Vagina (tissue), 2 donors: ENCODE results near the gene ASMT. TPM values are rescaled to one million over a fixed set of nuclear protein-coding genes. Genes with fewer than 3 reads are reported as not detected.

ENCODE experiments used
- DNase-seq, 2 donors: peaks; one replicate each; pipeline ENCODE4 v3.0.0-alpha.2; 2017; ENCODE audit errors: extremely low spot score in 2 of 2
- H3K27ac ChIP-seq: fragments of 200-600 bp; sonication (generic); one replicate; pipeline ENCODE4 v1.5.1; 2019
- H3K27me3 ChIP-seq: fragments of 200-600 bp; sonication (generic); one replicate; pipeline ENCODE4 v1.5.1; 2019
- H3K36me3 ChIP-seq, 2 donors: fragments of 200-600 bp; sonication (generic); one replicate each; pipeline ENCODE4 v1.5.1; 2017 to 2019
- H3K4me1 ChIP-seq: fragments of 200-600 bp; sonication (generic); one replicate; pipeline ENCODE4 v1.5.1; 2019
- H3K4me3 ChIP-seq, 2 donors: fragments of 200-600 bp; sonication (generic); 1 replicate in 1 of 2; 2 replicates in 1 of 2; pipeline ENCODE4 v1.5.1; 2016 to 2019
- H3K9me3 ChIP-seq: fragments of 200-600 bp; sonication (generic); one replicate; pipeline ENCODE4 v1.5.1; 2019
- POLR2A ChIP-seq, 2 donors: fragments of 450-650 bp; IDR thresholded peaks; one replicate each; pipeline ENCODE4 v1.6.1; 2017; ENCODE audit warnings: antibody characterized with exemption in 2 of 2, mild to moderate bottlenecking in 2 of 2, moderate library complexity in 2 of 2
- POLR2AphosphoS5 ChIP-seq, 2 donors: sonication (generic); formaldehyde crosslinking; IDR thresholded peaks; one replicate each; pipeline ENCODE4 v1.9.0; 2017; ENCODE audit warnings: antibody characterized with exemption in 2 of 2, mild to moderate bottlenecking in 2 of 2, low read depth in 1 of 2; ENCODE audit not compliant: insufficient read depth in 1 of 2
- intact Hi-C: fragments of 100-400 bp; cut with DNase I; formaldehyde crosslinking; loops from one replicate; pipeline ENCODE4 v1.15.1; 2023
- total RNA-seq: library from RNA; depleted of rRNA; stranded (reverse); fragments of >200 nt; gene quantifications from one replicate; pipeline ENCODE4 v1.2.3, GENCODE V29; 2016
- TF ChIP-seq, protein P1 (sequence below), 3 experiments: fragments of 450-650 bp in 2 of 3; fragments of 200-600 bp in 1 of 3; sonication (generic) in 1 of 3; IDR thresholded peaks; one replicate each; pipeline ENCODE4 v1.5.1; 2017 to 2019; ENCODE audit warnings: antibody characterized with exemption in 3 of 3, mild to moderate bottlenecking in 2 of 3, moderate library complexity in 2 of 3

ASMT gene
- total RNA-seq, 1 donor from 2014 or later = not detected

DNA sequence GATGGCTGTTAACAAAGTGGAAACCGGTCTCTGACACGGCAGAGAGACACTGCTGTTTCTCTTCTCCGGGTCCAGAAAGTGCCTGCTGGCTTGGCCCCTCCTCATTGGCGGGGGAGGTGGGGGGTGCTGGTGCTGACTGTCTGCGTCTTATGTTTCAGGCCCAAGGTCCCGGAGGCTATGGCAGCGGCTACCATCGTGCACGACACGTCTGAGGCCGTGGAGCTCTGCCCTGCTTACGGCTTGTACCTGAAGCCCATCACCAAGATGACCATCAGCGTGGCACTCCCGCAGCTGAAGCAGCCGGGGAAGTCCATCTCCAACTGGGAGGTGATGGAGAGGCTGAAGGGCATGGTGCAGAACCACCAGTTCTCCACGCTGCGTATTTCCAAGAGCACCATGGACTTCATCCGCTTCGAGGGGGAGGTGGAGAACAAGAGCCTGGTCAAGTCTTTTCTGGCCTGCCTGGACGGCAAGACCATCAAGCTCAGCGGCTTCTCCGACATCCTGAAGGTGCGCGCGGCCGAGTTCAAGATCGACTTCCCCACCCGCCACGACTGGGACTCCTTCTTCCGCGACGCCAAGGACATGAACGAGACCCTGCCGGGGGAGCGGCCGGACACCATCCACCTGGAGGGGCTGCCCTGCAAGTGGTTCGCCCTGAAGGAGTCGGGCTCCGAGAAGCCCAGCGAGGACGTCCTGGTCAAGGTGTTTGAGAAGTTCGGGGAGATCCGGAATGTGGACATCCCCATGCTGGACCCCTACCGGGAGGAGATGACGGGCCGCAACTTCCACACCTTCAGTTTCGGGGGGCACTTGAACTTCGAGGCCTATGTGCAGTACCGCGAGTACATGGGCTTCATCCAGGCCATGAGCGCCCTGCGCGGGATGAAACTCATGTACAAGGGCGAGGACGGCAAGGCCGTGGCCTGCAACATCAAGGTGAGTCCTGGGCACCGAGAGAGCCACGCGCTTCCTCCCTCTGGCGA lies 21.3 kb upstream of the ASMT start:
- no peaks in the 10 kb centered on the region for H3K27me3 ChIP-seq
- peak overlapping the region; percentile 85 to 94 for H3K4me3 ChIP-seq
- H3K36me3 ChIP-seq = peaks cover 6 to 49% of the 10 kb centered on the region in 2 donors
- intact Hi-C loops = loop anchor here (5.0 to 10.0 kb wide), 2 partner anchors 139 to 201 kb away; partner anchors contain the start of genes ASMTL and SLC25A6
- TF ChIP-seq POLR2A (IDR thresholded peaks at IDR 0.05) (no peak), POLR2AphosphoS5 (IDR thresholded peaks at IDR 0.05; ENCODE audit: insufficient read depth in 1 of 2, low read depth in 1 of 2) (no peak)
- TF ChIP-seq, protein P1, sequence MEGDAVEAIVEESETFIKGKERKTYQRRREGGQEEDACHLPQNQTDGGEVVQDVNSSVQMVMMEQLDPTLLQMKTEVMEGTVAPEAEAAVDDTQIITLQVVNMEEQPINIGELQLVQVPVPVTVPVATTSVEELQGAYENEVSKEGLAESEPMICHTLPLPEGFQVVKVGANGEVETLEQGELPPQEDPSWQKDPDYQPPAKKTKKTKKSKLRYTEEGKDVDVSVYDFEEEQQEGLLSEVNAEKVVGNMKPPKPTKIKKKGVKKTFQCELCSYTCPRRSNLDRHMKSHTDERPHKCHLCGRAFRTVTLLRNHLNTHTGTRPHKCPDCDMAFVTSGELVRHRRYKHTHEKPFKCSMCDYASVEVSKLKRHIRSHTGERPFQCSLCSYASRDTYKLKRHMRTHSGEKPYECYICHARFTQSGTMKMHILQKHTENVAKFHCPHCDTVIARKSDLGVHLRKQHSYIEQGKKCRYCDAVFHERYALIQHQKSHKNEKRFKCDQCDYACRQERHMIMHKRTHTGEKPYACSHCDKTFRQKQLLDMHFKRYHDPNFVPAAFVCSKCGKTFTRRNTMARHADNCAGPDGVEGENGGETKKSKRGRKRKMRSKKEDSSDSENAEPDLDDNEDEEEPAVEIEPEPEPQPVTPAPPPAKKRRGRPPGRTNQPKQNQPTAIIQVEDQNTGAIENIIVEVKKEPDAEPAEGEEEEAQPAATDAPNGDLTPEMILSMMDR (IDR thresholded peaks at IDR 0.05) = no peak
- peaks cover 30% of the 10 kb centered on the region for H3K4me1 ChIP-seq
- H3K27ac ChIP-seq = no peak overlapping the region
- DNase-seq = no peak
- H3K9me3 ChIP-seq = no peaks in the 10 kb centered on the region

GRCh38 chrX:1595711-1596060 lies 19.2 kb upstream of the ASMT start:
- H3K9me3 ChIP-seq = no peaks in the 10 kb centered on the region
- TF ChIP-seq, protein P1 (IDR thresholded peaks at IDR 0.05) = no peak
- TF ChIP-seq POLR2A (IDR thresholded peaks at IDR 0.05) (no peak), POLR2AphosphoS5 (IDR thresholded peaks at IDR 0.05; ENCODE audit: insufficient read depth in 1 of 2, low read depth in 1 of 2) (no peak)
- H3K4me1 ChIP-seq = peaks cover 30% of the 10 kb centered on the region
- H3K4me3 ChIP-seq = no peak overlapping the region
- H3K36me3 ChIP-seq = peaks cover 10 to 70% of the 10 kb centered on the region in 2 donors
- no peak overlapping the region for H3K27ac ChIP-seq
- intact Hi-C loops = loop anchor here (10.0 kb wide), 1 partner anchor 141 kb away; the partner anchor contains the start of gene ASMTL
- DNase-seq = no peak
- H3K27me3 ChIP-seq = no peaks in the 10 kb centered on the region

DNA sequence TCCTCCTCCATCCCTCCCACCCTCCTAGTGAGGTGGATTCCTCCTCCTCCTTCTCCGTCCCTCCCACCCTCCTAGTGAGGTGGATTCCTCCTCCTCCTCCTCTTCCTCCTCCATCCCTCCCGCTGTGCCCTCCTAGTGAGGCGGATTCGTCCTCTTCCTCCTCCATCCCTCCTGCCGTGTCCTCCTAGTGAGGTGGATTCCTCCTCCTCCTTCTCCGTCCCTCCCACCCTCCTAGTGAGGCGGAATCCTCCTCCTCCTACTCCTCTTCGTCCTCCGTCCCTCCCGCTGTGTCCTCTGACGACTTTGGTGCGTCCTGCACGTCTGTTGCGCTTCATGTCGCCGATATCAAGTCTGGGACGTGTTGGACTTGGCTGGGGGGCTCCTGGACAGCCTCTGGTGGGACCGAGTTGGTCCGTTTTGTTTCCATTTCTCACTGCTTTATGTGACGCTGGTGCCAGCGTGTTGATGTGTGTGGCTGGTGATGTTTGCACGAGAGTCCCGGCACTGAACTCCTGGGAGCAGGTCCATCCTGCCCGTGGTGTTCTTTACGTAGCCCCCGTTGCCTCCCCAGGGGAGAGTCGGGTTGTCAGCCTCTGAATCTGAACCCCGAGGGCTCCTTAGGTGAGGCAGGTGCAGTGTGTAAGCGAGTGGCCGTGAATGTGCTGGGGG lies 18.0 kb upstream of the ASMT start:
- Histone ChIP-seq H3K27me3 (no peaks in the 10 kb centered on the region), H3K36me3 (peaks cover 15 to 81% of the 10 kb centered on the region in 2 donors), H3K9me3 (no peaks in the 10 kb centered on the region), H3K27ac (no peak overlapping the region), H3K4me3 (no peak overlapping the region), H3K4me1 (peaks cover 30% of the 10 kb centered on the region)
- no peak for DNase-seq
- TF ChIP-seq POLR2AphosphoS5 (IDR thresholded peaks at IDR 0.05; ENCODE audit: insufficient read depth in 1 of 2, low read depth in 1 of 2) = no peak
- TF ChIP-seq, protein P1 (IDR thresholded peaks at IDR 0.05) = no peak
- TF ChIP-seq POLR2A (IDR thresholded peaks at IDR 0.05) = no peak
- intact Hi-C loops = loop anchor here (10.0 kb wide), 1 partner anchor 142 kb away; the partner anchor contains the start of gene ASMTL

GRCh38 chrX:1597345-1598020 lies 17.4 kb upstream of the ASMT start:
- intact Hi-C loops = loop anchor here (10.0 kb wide), 1 partner anchor 143 kb away; the partner anchor contains the start of gene ASMTL
- no peak for DNase-seq
- H3K36me3 ChIP-seq = peaks cover 15 to 88% of the 10 kb centered on the region in 2 donors
- H3K4me1 ChIP-seq = peaks cover 29% of the 10 kb centered on the region
- no peak overlapping the region for H3K27ac ChIP-seq
- no peaks in the 10 kb centered on the region for H3K27me3 ChIP-seq
- TF ChIP-seq POLR2AphosphoS5 (IDR thresholded peaks at IDR 0.05; ENCODE audit: insufficient read depth in 1 of 2, low read depth in 1 of 2) (no peak), POLR2A (IDR thresholded peaks at IDR 0.05) (no peak)
- TF ChIP-seq, protein P1 (IDR thresholded peaks at IDR 0.05) = no peak
- H3K4me3 ChIP-seq = no peak overlapping the region
- no peaks in the 10 kb centered on the region for H3K9me3 ChIP-seq
